Pancreas (tissue), 10 donors: Measurements from ENCODE around the gene TC2N. TPM values are rescaled to one million over a fixed set of nuclear protein-coding genes. Genes with fewer than 3 reads are reported as not detected.

ENCODE experiments used
- ATAC-seq, 4 donors: fragments of 200-7000 bp; cut with Tn5 transposase; one replicate each; pipeline versions ENCODE4 v1.8.0 to v1.9.1; 2020; ENCODE audit warnings: mild to moderate bottlenecking in 4 of 4, moderate library complexity in 4 of 4
- DNase-seq, 6 donors: peaks; one replicate each; pipeline ENCODE4 v3.0.0-alpha.2; 2020
- FAIRE-seq: peaks from 2 replicates; lab custom pipeline; 2012; peaks lifted over from hg19 to GRCh38; lab: Jason Lieb, UNC
- H3K27ac ChIP-seq, 4 donors: fragments of 200-600 bp; sonication (generic); 1 replicate in 3 of 4; 2 replicates in 1 of 4; pipeline versions ENCODE4 v1.5.0 to v1.8.0; 2020
- H3K27me3 ChIP-seq, 4 donors: fragments of 200-600 bp; one replicate each; pipeline ENCODE4 v1.8.0; 2021
- H3K36me3 ChIP-seq, 3 donors: fragments of 200-600 bp; sonication (generic) in 1 of 3; one replicate each; pipeline versions ENCODE4 v1.5.0 to v1.8.0; 2020 to 2021
- H3K4me1 ChIP-seq, 3 donors: fragments of 200-600 bp; one replicate each; pipeline ENCODE4 v1.8.0; 2021
- H3K4me3 ChIP-seq, 4 donors: fragments of 200-600 bp; sonication (generic) in 2 of 4; one replicate each; pipeline versions ENCODE4 v1.5.0 to v1.8.0; 2020 to 2021
- H3K9me3 ChIP-seq, 4 donors: fragments of 200-600 bp; one replicate each; pipeline ENCODE4 v1.8.0; 2021
- CTCF ChIP-seq, 4 donors: fragments of 200-600 bp; sonication (generic) in 3 of 4; IDR thresholded peaks; one replicate each; pipeline versions ENCODE4 v1.5.0 to v1.8.0; 2021; ENCODE audit warnings: antibody characterized with exemption in 4 of 4
- WGBS, 2 donors: extraction: QIAGEN DNeasy Blood & Tissue Kit; methylation state at CpG; one replicate each; pipeline ENCODE4 v1.1.7; 2013; 5-methylcytosine and 5-hydroxymethylcytosine counted together
- intact Hi-C, 3 donors: fragments of 100-400 bp; cut with DNase I; formaldehyde crosslinking; loops; one replicate each; pipeline versions ENCODE4 v1.11.1 to v1.14.2; 2022
- polyA plus RNA-seq, 2 donors: library from polyadenylated mRNA; stranded (reverse); fragments of 200-250 nt; gene quantifications; one replicate each; pipeline ENCODE4 v1.2.3, GENCODE V29; 2013
- total RNA-seq, 6 donors: library from RNA; stranded (reverse); fragmentation: NEBNext Ultra II Directional in 4 of 6; extraction: Animal tissue kit (Norgen Biotek cat#: 25700) in 4 of 6; gene quantifications; one replicate each; pipeline versions ENCODE4 v1.2.1 to v1.2.4, GENCODE V29; 2021 to 2023
- donor health status: healthy with polysubstance abuse.
- donor health status: DM: no; HTN: no; CAD: no; lungs with moderate emphysema.
- donor health status: DM: no; HTN: no; CAD: no.
- donor health status: control.
- donor health status: control.
- donor health status: Bipolar disorder and iron deficiency.
- donor health status: DM: yes; HTN: yes; CAD: no.
- donor health status: DM: no; HTN: no; CAD: no.
- donor health status: DM: no; HTN: no; CAD: no.
- donor health status: DM: yes; HTN: yes; CAD: no.

The TC2N gene
- total and polyA plus RNA-seq, 8 donors = 23.9 to 215 (median 112) TPM

GRCh38 chr14:91834571-91834970 lies 32.8 kb downstream of the TC2N start:
- Histone ChIP-seq H3K4me3 (peak overlapping the region; percentile 66 to 78 (median 70)), H3K36me3 (no peaks in the 10 kb centered on the region), H3K4me1 (peaks cover 13 to 20% (median 16%) of the 10 kb centered on the region in 3 donors), H3K9me3 (no peaks in the 10 kb centered on the region), H3K27ac (peak overlapping the region in 3 of 4 donors; percentile 96 to 99 (median 97)), H3K27me3 (no peaks in the 10 kb centered on the region)
- 29 to 37% methylated on average over 2 of the region's 2 CpGs for WGBS, 2 donors
- FAIRE-seq = no peak
- no peak for TF ChIP-seq CTCF (IDR thresholded peaks at IDR 0.05)
- intact Hi-C loops = loop anchor here in 1 of 3 donors (10.0 kb wide), 1 partner anchor 50 kb away; no protein-coding TSS in a partner anchor
- DNase-seq = no peak
- ATAC-seq = peak in 1 of 4 donors; percentile 1

- 3 to 11% methylated on average over 1 of the region's 1 CpG for WGBS, 2 donors
- no peaks in the 10 kb centered on the region for H3K9me3 ChIP-seq
- ATAC-seq = peak in 3 of 4 donors; percentile 23 to 40 (median 30)
- no peak for DNase-seq
- peak overlapping the region; percentile 23 to 97 (median 66) for H3K27ac ChIP-seq
- no peaks in the 10 kb centered on the region for H3K36me3 ChIP-seq
- TF ChIP-seq CTCF (IDR thresholded peaks at IDR 0.05) = no peak
- FAIRE-seq = no peak
- intact Hi-C loops = loop anchor here in 1 of 3 donors (10.0 kb wide), 1 partner anchor 53 kb away; no protein-coding TSS in a partner anchor
- H3K27me3 ChIP-seq = no peaks in the 10 kb centered on the region
- peaks cover 18 to 34% (median 31%) of the 10 kb centered on the region in 3 donors for H3K4me1 ChIP-seq
- peak overlapping the region in 2 of 4 donors; percentile 75 to 78 for H3K4me3 ChIP-seq
These were observed 36.0 kb downstream of the TC2N start for GRCh38 chr14:91831337-91831736.

GRCh38 chr14:91830777-91831176 lies 36.6 kb downstream of the TC2N start:
- Histone ChIP-seq H3K36me3 (no peaks in the 10 kb centered on the region), H3K27me3 (no peaks in the 10 kb centered on the region), H3K9me3 (no peaks in the 10 kb centered on the region), H3K27ac (peak overlapping the region in 3 of 4 donors; percentile 23 to 97 (median 96)), H3K4me1 (peaks cover 18 to 37% (median 36%) of the 10 kb centered on the region in 3 donors), H3K4me3 (peak overlapping the region in 2 of 4 donors; percentile 75 to 78)
- FAIRE-seq (no peak), ATAC-seq (peak; percentile 25 to 63 (median 46)), DNase-seq (peak in 4 of 6 donors; percentile 47 to 77 (median 64))
- WGBS, 2 donors = 19 to 23% methylated on average over 3 of the region's 3 CpGs
- intact Hi-C loops = loop anchor here in 1 of 3 donors (10.0 kb wide), 1 partner anchor 54 kb away; no protein-coding TSS in a partner anchor
- no peak for TF ChIP-seq CTCF (IDR thresholded peaks at IDR 0.05)

- Histone ChIP-seq H3K27me3 (no peaks in the 10 kb centered on the region), H3K4me3 (peak overlapping the region in 2 of 4 donors; percentile 75 to 78), H3K4me1 (peaks cover 18 to 38% (median 36%) of the 10 kb centered on the region in 3 donors), H3K27ac (peak overlapping the region in 2 of 4 donors; percentile 96 to 97), H3K9me3 (no peaks in the 10 kb centered on the region), H3K36me3 (no peaks in the 10 kb centered on the region)
- intact Hi-C loops = no loop called here
- peak; percentile 53 for FAIRE-seq
- ATAC-seq = peak; percentile 14 to 45 (median 22)
- no peak for TF ChIP-seq CTCF (IDR thresholded peaks at IDR 0.05)
- WGBS, 2 donors = 5% methylated on average over 2 of the region's 2 CpGs
- DNase-seq = no peak
These were observed 37.8 kb downstream of the TC2N start for GRCh38 chr14:91829511-91829910.

GRCh38 chr14:91827746-91828145 lies 39.6 kb downstream of the TC2N start:
- peaks cover 18 to 38% (median 36%) of the 10 kb centered on the region in 3 donors for H3K4me1 ChIP-seq
- no peaks in the 10 kb centered on the region for H3K36me3 ChIP-seq
- DNase-seq (no peak), FAIRE-seq (no peak), ATAC-seq (no peak)
- no peaks in the 10 kb centered on the region for H3K27me3 ChIP-seq
- H3K27ac ChIP-seq = peak overlapping the region in 1 of 4 donors; percentile 11
- no peak for TF ChIP-seq CTCF (IDR thresholded peaks at IDR 0.05)
- H3K4me3 ChIP-seq = no peak overlapping the region
- intact Hi-C loops = no loop called here
- WGBS, 2 donors = 89 to 90% methylated on average over 1 of the region's 1 CpG
- H3K9me3 ChIP-seq = no peaks in the 10 kb centered on the region
